Uterus (tissue), 2 donors: ENCODE measurements around the gene GADD45A.

Source experiments
- POLR2A ChIP-seq, 2 donors: fragments of 450-650 bp; IDR thresholded peaks; one replicate each; pipeline ENCODE4 v1.6.1; 2016; ENCODE audit warnings: antibody characterized with exemption in 2 of 2, mild to moderate bottlenecking in 1 of 2, moderate library complexity in 1 of 2
- TF ChIP-seq, protein P1 (sequence below), 4 experiments: fragments of 200-600 bp in 2 of 4; fragments of 450-650 bp in 2 of 4; sonication (generic) in 2 of 4; IDR thresholded peaks; one replicate each; pipeline ENCODE4 v1.5.1; 2016 to 2019; ENCODE audit warnings: antibody characterized with exemption in 4 of 4, mild to moderate bottlenecking in 2 of 4, moderate library complexity in 1 of 4

DNA sequence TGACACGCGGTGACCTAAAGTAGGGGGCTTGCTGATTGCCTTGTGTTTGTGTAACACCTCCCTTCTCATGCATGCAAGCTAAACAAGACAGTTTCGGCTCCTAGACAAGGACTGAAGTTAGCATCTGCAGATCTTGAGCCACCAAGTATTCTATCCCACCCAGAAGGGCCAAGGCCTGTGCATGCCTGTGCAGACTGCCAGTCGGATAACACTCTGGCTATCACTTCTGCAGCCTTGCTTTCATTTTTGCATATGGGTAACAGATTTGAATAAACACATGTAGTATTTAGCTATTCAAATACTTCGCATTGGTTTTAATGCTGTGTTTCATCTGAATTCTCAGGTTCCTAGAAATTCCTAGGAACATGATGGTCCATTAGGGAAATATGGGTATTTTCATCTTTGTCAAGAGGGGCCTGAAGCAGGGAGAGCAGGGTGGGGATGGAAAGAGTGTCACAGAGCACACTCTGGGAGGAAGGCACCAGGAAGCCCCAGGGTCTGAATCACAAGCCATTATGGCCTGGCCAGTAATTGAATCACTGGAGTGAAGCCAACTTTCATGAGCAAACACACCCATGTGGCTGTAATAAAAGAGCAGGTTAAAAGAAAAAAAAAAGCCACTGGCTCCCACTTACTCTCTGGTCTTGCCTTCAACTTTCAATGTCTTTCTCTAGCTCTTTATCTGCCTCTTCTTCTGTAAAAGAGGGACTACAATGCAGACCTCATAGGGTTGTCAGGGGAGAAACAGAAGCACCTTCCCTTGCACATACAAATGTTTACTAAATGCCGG is 28.3 kb downstream of the GADD45A start:
- TF ChIP-seq, protein P1, sequence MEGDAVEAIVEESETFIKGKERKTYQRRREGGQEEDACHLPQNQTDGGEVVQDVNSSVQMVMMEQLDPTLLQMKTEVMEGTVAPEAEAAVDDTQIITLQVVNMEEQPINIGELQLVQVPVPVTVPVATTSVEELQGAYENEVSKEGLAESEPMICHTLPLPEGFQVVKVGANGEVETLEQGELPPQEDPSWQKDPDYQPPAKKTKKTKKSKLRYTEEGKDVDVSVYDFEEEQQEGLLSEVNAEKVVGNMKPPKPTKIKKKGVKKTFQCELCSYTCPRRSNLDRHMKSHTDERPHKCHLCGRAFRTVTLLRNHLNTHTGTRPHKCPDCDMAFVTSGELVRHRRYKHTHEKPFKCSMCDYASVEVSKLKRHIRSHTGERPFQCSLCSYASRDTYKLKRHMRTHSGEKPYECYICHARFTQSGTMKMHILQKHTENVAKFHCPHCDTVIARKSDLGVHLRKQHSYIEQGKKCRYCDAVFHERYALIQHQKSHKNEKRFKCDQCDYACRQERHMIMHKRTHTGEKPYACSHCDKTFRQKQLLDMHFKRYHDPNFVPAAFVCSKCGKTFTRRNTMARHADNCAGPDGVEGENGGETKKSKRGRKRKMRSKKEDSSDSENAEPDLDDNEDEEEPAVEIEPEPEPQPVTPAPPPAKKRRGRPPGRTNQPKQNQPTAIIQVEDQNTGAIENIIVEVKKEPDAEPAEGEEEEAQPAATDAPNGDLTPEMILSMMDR (IDR thresholded peaks at IDR 0.05) = no peak
- no peak for TF ChIP-seq POLR2A (IDR thresholded peaks at IDR 0.05)
